ENCODE results near the gene C18orf54. TPM values are rescaled to one million over a fixed set of nuclear protein-coding genes. Genes with fewer than 3 reads are reported as not detected.

The C18orf54 gene
- total and polyA plus RNA-seq, 2 donors (not counting 3 experiments of a cell fraction or from before 2014, with no cell fraction given): 4.2 to 21.4 TPM

- BruUV-seq (replicated peaks): TSS peak; percentile 66
- peaks cover 0 to 4% of the 10 kb centered on the region in 2 experiments for H3K36me3 ChIP-seq (ENCODE audit: control insufficient read depth in 2 of 2, extremely low read depth in 1 of 2, insufficient read depth in 2 of 2, low read length in 2 of 2)
- no peaks in the 10 kb centered on the region for H3K9me3 ChIP-seq (replicated peaks; ENCODE audit: control insufficient read depth, insufficient read depth, low read length)
- no peak for TF ChIP-seq POLR2A (IDR thresholded peaks at IDR 0.05; ENCODE audit: low read depth, low read length)
- TF ChIP-seq GATA2 (IDR thresholded peaks at IDR 0.05; ENCODE audit: insufficient read depth, insufficient read length, low read depth, low read length): no peak
- no peak for TF ChIP-seq EZH2 (IDR thresholded peaks at IDR 0.05; ENCODE audit: borderline replicate concordance, low read depth, low read length, severe bottlenecking)
- no peak for TF ChIP-seq FOS (IDR thresholded peaks at IDR 0.05; ENCODE audit: borderline replicate concordance, insufficient read depth, low read length)
- TF ChIP-seq MAX (IDR thresholded peaks at IDR 0.05; ENCODE audit: insufficient read depth, insufficient read length): no peak
- no peak for TF ChIP-seq CTCF (IDR thresholded peaks at IDR 0.05; ENCODE audit: extremely low read depth in 1 of 2, insufficient read depth in 1 of 2, low read depth in 1 of 2, low read length in 2 of 2)
- TF ChIP-seq JUN (IDR thresholded peaks at IDR 0.05; ENCODE audit: borderline replicate concordance, insufficient read depth, insufficient read length, low read depth): no peak
- no peak for TF ChIP-seq MYC (IDR thresholded peaks at IDR 0.05; ENCODE audit: low read depth, low read length)
- TF ChIP-seq POLR2AphosphoS5 (IDR thresholded peaks at IDR 0.05; ENCODE audit: insufficient read depth, low read depth, low read length): no peak
- H3K4me3 ChIP-seq (replicated peaks in 1 of 3; ENCODE audit: insufficient read depth in 1 of 3, low read depth in 1 of 3, low read length in 3 of 3): peak overlapping the region; percentile 64 to 98 (median 79)
- peak overlapping the region; percentile 51 for H3K27ac ChIP-seq (ENCODE audit: insufficient read depth, low read depth, low read length)
- peaks cover 11% of the 10 kb centered on the region for H3K4me1 ChIP-seq (ENCODE audit: control insufficient read depth, extremely low read depth, insufficient read depth, low read length)
- H2AFZ ChIP-seq (ENCODE audit: low read depth, low read length): peak overlapping the region; percentile 98
- CTCF ChIA-PET: interaction anchor here (1.0 to 3.3 kb wide), 6 partner anchors 15 to 238 kb away, joined by 3 to 32 read pairs (median 5); partner anchors contain the start of gene MBD2
- dilution Hi-C loops (cut with MboI; ENCODE audit: extremely low pct_ligation_motif_present, low sequenced_read_pairs) (no loop called here), intact Hi-C loops (cut with micrococcal nuclease) (loop anchor here (1.0 to 5.0 kb wide), 4 partner anchors 35 to 208 kb away; partner anchors contain the start of gene MBD2)
- peaks cover 19% of the 10 kb centered on the region for H3K79me2 ChIP-seq (ENCODE audit: control insufficient read depth, insufficient read depth, low read length)
- peak overlapping the region; percentile 99 for H3K4me2 ChIP-seq (ENCODE audit: insufficient read depth, low read length)
- no peak for FAIRE-seq
- H3K9ac ChIP-seq (replicated peaks; ENCODE audit: extremely low read depth, insufficient read depth, low read length): peak overlapping the region; percentile 78
- no peaks in the 10 kb centered on the region for H4K20me1 ChIP-seq (replicated peaks; ENCODE audit: control insufficient read depth, extremely low read depth, insufficient read depth, low read length)
- POLR2A ChIA-PET: no interaction called here
- H3K27me3 ChIP-seq (ENCODE audit: control insufficient read depth in 2 of 2, insufficient read depth in 2 of 2, low read length in 2 of 2): no peaks in the 10 kb centered on the region
- H3K9me1 ChIP-seq (replicated peaks; ENCODE audit: control insufficient read depth, extremely low read depth, insufficient read depth, low read length): no peaks in the 10 kb centered on the region
- DNase-seq (ENCODE audit: low read depth, low spot score): peak; percentile 6
Measured at GRCh38 chr18:54357082-54357659, 535 bp upstream of the C18orf54 start.

Measured in endothelial cell of umbilical vein (primary cell).